OCI-LY3 (cell line): ENCODE measurements around the gene KLHL5.

Source experiments
- H2AFZ ChIP-seq: fragments of 200-600, 300-600 bp; shearing (Covaris generic); 2 replicates; pipeline ENCODE4 v1.6.0; 2014; ENCODE audit warnings: antibody characterized with exemption, low read depth, low read length
- H3K27ac ChIP-seq: fragments of 200-600, 300-600 bp; sonication (generic); 2 replicates; pipeline ENCODE4 v1.5.1; 2014; ENCODE audit warnings: mild to moderate bottlenecking, low read length, moderate library complexity, mixed read lengths
- H3K27me3 ChIP-seq: fragments of 200-600, 300-600 bp; sonication (generic); 2 replicates; pipeline ENCODE4 v1.6.1; 2014; ENCODE audit warnings: low read depth, low read length, mixed read lengths
- H3K36me3 ChIP-seq: fragments of 200-600, 300-600 bp; sonication (generic); replicated peaks from 2 replicates; pipeline ENCODE3; 2014; ENCODE audit warnings: low read depth, low read length, mixed read lengths
- H3K4me1 ChIP-seq: fragments of 300-600, 200-600 bp; sonication (generic); 2 replicates; pipeline ENCODE4 v1.6.1; 2014; ENCODE audit warnings: low read length, mixed read lengths
- H3K4me2 ChIP-seq: fragments of 200-600, 300-600 bp; sonication (generic); 2 replicates; pipeline ENCODE4 v1.6.1; 2014; ENCODE audit warnings: low read length, mixed read lengths
- H3K4me3 ChIP-seq: fragments of 300-600, 200-600 bp; sonication (generic); 2 replicates; pipeline ENCODE4 v1.5.1; 2014; ENCODE audit warnings: antibody characterized with exemption, mild to moderate bottlenecking, low read length, moderate library complexity
- H3K79me2 ChIP-seq: fragments of 300-600, 200-600 bp; shearing (Covaris generic); 2 replicates; pipeline ENCODE4 v1.6.1; 2014; ENCODE audit warnings: mild to moderate bottlenecking, low read length, mixed read lengths
- H3K9ac ChIP-seq: fragments of 300-600, 200-600 bp; shearing (Covaris generic); 2 replicates; pipeline ENCODE4 v1.6.0; 2014; ENCODE audit warnings: mild to moderate bottlenecking, low read length, moderate library complexity
- H3K9me3 ChIP-seq: fragments of 200-600, 300-600 bp; shearing (Covaris generic); 2 replicates; pipeline ENCODE4 v1.6.1; 2014; ENCODE audit warnings: low read length, mixed read lengths; ENCODE audit not compliant: insufficient read depth
- H4K20me1 ChIP-seq: fragments of 200-600, 300-600 bp; sonication (generic); 2 replicates; pipeline ENCODE4 v1.6.1; 2016; ENCODE audit warnings: low read length, mixed read lengths; ENCODE audit not compliant: insufficient read depth
- CTCF ChIP-seq: fragments of 200-600, 300-600 bp; sonication (generic); IDR thresholded peaks from 2 replicates; pipeline ENCODE4 v1.5.1; 2014; ENCODE audit warnings: antibody characterized with exemption, low read length, low read depth
- EZH2phosphoT487 ChIP-seq: fragments of 200-600 bp; shearing (Covaris generic); IDR thresholded peaks from 2 replicates; pipeline ENCODE4 v1.6.1; 2018; ENCODE audit warnings: antibody characterized with exemption, mixed run types, low read depth

Gene KLHL5

DNA sequence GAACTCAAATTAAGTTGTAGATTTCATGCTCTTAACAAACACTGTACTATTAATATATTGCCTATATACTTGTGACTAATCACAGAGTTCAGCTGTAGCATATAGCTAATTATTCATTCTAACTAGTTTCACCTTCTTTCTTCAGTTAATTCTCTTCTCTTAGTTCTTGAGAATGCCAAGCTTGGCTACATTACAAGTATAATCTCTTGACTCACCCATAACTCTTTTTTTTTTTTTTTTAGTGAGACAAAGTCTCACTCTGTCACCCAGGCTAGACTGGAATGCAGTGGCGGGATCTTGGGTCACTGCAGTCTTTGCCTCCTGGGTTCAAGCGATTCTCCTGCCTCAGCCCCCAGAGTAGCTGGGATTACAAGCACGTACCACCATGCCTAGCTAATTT is 5.4 kb downstream of the KLHL5 start:
- Histone ChIP-seq H3K27me3 (no peaks in the 10 kb centered on the region), H3K36me3 (peaks cover 3% of the 10 kb centered on the region), H3K4me3 (no peak overlapping the region), H3K9me3 (no peaks in the 10 kb centered on the region), H3K27ac (no peak overlapping the region), H4K20me1 (0 out of 2 replicates have a peak, but pooled peaks cover 13% of the 10 kb centered on the region), H3K4me1 (peaks cover 3% of the 10 kb centered on the region; the same call in 1 of the 2 replicates), H3K79me2 (peaks cover 49% of the 10 kb centered on the region), H3K9ac (no peak overlapping the region), H3K4me2 (no peak overlapping the region), H2AFZ (no peak overlapping the region)
- no peak for TF ChIP-seq CTCF
- no peak for TF ChIP-seq EZH2phosphoT487

DNA sequence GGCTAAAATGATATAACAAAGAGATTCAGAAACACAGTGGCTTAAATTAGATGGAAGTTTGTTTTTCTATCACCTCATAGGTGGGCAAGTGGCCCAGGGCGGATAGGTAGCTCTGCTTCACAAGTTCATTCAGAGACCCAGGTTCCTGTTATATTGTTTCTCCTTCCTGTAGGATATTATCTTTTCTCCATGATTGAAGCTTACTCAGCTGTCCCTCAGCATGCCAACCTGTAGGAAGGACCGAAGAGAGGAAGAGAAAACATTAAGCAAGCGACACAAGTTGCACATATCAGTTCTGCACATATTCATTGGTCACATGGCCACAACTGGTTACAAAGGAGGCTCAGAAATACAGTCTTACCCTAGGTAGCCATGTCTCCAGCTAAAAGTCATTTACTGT is 6.9 kb downstream of the KLHL5 start:
- no peak overlapping the region for H3K9ac ChIP-seq
- no peaks in the 10 kb centered on the region for H3K27me3 ChIP-seq
- no peak overlapping the region for H3K4me3 ChIP-seq
- H3K4me1 ChIP-seq = no peaks in the 10 kb centered on the region
- H3K36me3 ChIP-seq = peaks cover 3% of the 10 kb centered on the region
- H2AFZ ChIP-seq = no peak overlapping the region
- 0 out of 2 replicates have a peak, but pooled peaks cover 13% of the 10 kb centered on the region for H4K20me1 ChIP-seq
- no peaks in the 10 kb centered on the region for H3K9me3 ChIP-seq
- TF ChIP-seq CTCF (no peak), EZH2phosphoT487 (no peak)
- no peak overlapping the region for H3K27ac ChIP-seq
- H3K4me2 ChIP-seq = no peak overlapping the region
- peaks cover 42% of the 10 kb centered on the region for H3K79me2 ChIP-seq

DNA sequence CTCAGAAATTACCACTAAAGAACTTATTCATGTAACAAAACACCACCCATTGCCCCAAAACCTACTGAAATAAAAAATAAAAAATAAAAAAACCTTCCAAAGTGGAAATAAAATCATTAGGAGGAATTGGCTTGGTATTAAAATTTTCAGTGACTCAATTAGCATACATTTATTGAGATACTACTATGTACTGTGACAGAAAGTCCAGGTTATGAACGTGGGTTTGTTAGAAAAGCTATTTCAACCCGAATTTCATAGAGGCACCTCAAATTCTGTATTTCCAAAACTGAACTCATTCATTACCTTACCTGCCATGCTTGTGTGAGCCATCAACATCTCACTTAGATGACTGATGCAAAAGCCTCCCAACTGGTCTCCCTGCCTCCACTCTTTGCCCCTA is 16.8 kb downstream of the KLHL5 start:
- H3K79me2 ChIP-seq = peaks cover 10% of the 10 kb centered on the region; the same call in 1 of the 2 replicates

GRCh38 chr4:39083164-39083563 is 21.1 kb downstream of the KLHL5 start:
- H3K4me2 ChIP-seq = no peak overlapping the region
- no peaks in the 10 kb centered on the region for H3K79me2 ChIP-seq
- peaks cover 22% of the 10 kb centered on the region for H3K36me3 ChIP-seq
- no peak overlapping the region for H3K27ac ChIP-seq
- TF ChIP-seq CTCF (no peak), EZH2phosphoT487 (no peak)
- H3K4me1 ChIP-seq = no peaks in the 10 kb centered on the region
- no peaks in the 10 kb centered on the region for H3K9me3 ChIP-seq
- no peaks in the 10 kb centered on the region for H4K20me1 ChIP-seq
- no peak overlapping the region for H3K9ac ChIP-seq
- H3K4me3 ChIP-seq = no peak overlapping the region
- H2AFZ ChIP-seq = no peak overlapping the region
- H3K27me3 ChIP-seq = no peaks in the 10 kb centered on the region

More for the DNA sequence above, 16.8 kb downstream of the KLHL5 start:
- no peaks in the 10 kb centered on the region for H3K9me3 ChIP-seq
- H3K4me3 ChIP-seq = no peak overlapping the region
- H3K4me1 ChIP-seq = no peaks in the 10 kb centered on the region
- peaks cover 19% of the 10 kb centered on the region for H3K36me3 ChIP-seq
- no peaks in the 10 kb centered on the region for H4K20me1 ChIP-seq
- H3K4me2 ChIP-seq = no peak overlapping the region
- H3K27me3 ChIP-seq = no peaks in the 10 kb centered on the region
- no peak overlapping the region for H3K27ac ChIP-seq
- H2AFZ ChIP-seq = no peak overlapping the region
- H3K9ac ChIP-seq = no peak overlapping the region
- no peak for TF ChIP-seq EZH2phosphoT487
- no peak for TF ChIP-seq CTCF
